D721Med (cell line): Measurements from ENCODE around the gene ARRDC4.

Experiments
- DNase-seq: peaks from one replicate; pipeline ENCODE4 v3.0.0; 2011; ENCODE audit warnings: low spot score; ENCODE audit not compliant: insufficient read length
- FAIRE-seq: peaks from 2 replicates; lab custom pipeline; 2011; peaks lifted over from hg19 to GRCh38; lab: Jason Lieb, UNC
- CTCF ChIP-seq: IDR thresholded peaks from 2 replicates; pipeline ENCODE4 v1.5.1; 2012; ENCODE audit warnings: mild to moderate bottlenecking, control low read depth; ENCODE audit not compliant: insufficient read depth; ENCODE audit errors: missing control alignments

ARRDC4 gene

DNA sequence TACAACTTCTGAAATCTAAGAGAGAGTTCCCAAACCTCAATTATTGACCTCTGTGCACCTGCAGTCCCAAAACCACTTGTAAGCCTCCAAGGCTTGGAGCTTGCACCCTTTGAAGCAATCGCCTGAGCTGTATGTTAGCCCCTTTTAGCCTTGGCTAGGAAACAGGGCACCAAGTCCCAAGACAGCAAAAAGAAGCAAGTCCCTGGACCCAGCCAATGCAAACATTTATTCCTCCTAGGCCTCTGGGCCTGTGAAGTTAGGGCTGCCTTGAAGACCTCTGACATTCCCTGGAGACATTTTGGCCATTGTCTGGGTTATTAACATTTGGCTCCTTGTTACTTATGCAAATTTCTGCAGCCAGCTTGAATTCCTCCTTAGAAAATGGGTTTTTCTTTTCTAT, 26.9 kb upstream of the ARRDC4 start:
- TF ChIP-seq CTCF = no peak
- FAIRE-seq = no peak
- no peak for DNase-seq

DNA sequence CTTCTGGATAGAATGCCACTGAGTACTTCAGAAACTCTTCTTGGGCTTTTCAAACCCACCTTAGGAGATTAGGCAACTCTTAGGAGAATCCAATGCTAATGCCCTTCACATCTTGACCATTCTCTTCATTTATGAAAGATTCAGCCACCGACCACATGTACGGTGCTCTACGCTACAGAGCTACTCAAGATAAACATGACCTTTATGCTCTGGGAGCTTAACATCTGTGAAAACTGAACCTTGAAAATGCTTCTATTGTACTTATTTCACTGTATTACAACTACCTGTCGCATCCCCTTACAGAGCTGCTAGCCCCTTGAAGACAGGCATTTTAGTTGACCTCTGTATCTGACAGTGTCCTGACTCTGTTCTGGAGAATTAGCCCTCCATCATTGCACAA, 19.5 kb upstream of the ARRDC4 start:
- TF ChIP-seq CTCF = no peak
- DNase-seq = no peak
- FAIRE-seq = no peak

DNA sequence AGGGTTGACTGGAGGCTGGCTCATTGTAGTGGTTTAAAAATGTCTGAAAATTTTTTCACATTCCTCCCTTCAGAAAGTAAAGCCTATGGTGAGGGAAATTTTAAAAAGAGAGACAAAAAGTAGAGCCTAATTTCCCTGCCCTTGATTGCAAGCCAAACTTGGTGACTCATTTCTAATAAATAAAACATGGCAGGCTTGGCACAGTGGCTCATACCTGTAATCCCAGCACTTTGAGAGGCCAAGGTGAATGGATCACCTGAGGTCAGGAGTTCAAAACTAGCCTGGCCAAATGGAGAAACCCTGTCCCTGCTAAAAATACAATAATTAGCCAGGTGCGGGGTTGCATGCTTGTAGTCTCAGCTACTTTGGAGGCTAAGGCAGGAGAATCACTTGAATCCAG, 18.9 kb upstream of the ARRDC4 start:
- FAIRE-seq = no peak

DNA sequence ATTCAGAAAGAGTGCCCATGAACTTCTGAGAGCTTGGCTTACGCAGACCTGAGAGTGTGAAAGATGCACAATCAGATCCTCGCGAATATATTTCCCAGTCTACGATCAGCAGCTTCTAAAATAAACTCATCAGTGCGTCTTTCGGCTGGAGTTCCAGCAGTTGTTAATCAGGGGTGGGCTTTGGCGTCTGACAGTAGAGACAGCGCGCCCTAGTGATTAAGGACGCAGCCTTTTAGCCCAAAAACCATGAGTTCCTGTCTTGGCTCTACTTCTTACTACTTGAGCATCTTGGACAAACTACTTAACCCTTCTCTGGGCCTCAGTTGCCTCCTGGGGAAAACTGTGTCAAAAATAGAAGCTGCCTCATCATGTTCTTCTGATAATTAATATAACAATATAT, 15.8 kb upstream of the ARRDC4 start:
- TF ChIP-seq CTCF = peak; percentile 30
- FAIRE-seq (no peak), DNase-seq (no peak)

More for the DNA sequence above, 18.9 kb upstream of the ARRDC4 start:
- no peak for TF ChIP-seq CTCF
- no peak for DNase-seq

DNA sequence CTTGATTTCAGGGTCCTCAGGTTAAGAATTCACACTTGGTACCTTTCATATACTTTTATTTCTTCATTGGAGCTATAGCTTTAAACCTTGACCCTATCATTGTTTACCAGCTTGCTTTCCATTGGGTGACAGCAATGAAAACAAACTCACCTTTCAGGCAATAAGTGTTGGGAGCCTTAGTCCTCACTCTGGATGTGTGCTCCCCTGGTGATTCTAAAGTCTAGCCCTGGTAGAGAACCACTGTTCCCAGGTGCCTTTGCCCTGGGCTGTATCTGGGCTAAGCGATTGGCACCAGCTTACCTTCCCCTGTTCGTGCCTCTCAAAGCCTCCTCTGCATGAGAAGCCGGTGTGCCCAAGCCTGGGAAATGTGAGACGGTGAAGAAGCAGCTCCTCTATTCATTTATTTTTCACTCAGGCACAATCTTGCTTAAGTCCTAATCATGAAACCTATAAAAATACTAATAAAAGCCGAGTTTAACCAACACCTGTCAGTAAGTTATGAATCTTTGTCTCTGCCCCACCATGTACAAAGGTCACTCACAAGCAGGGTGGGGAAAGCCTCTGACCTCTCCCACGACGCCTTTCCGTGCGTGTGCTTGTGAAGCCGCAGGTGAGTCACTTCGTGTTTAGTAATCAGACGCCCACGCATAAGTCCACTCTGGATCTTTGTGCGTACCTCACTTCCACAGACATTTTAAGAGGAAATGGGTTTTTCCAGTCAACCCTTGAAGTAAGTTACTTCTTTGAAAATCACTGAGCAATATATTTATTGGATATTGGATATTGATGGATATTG, 12.8 kb upstream of the ARRDC4 start:
- DNase-seq = no peak
- no peak for FAIRE-seq
- TF ChIP-seq CTCF = no peak

DNA sequence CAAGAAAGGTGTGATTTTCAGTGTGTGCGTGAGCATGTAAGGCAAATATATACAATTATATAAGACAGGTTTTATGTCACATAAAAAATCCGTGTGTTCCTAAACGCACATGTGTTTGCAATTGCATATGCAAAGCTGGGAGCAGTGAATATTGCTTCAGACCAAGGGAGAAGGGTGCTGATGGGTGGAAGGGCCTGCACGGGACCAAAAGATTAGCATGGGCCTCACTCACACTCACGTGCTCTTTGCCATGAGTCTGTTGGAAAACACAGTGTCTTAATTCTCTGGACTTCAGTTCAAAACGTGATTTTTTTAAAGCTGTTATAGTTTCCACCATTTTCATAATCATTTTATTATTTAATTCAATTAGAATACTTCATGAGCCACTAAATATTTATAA, 7.2 kb upstream of the ARRDC4 start:
- DNase-seq (no peak), FAIRE-seq (no peak)
- no peak for TF ChIP-seq CTCF

- TF ChIP-seq CTCF = no peak
- DNase-seq = no peak
- no peak for FAIRE-seq
These were observed 6.8 kb upstream of the ARRDC4 start for GRCh38 chr15:97953748-97954147.
